Ishikawa (cell line): ENCODE data around the gene POU2F2.

Experiments
- CEBPB ChIP-seq: IDR thresholded peaks from 2 replicates; pipeline ENCODE4 v1.6.1; 2012
- CREB1 ChIP-seq: IDR thresholded peaks from 2 replicates; pipeline ENCODE4 v1.6.1; 2012; ENCODE audit warnings: low read depth
- EGR1 ChIP-seq: IDR thresholded peaks from 2 replicates; pipeline ENCODE4 v1.6.1; 2012
- EP300 ChIP-seq: IDR thresholded peaks from 2 replicates; pipeline ENCODE4 v1.6.1; 2012; ENCODE audit warnings: borderline replicate concordance
- FOXM1 ChIP-seq: IDR thresholded peaks from 2 replicates; pipeline ENCODE4 v1.6.1; 2012; ENCODE audit warnings: low read depth, borderline replicate concordance
- MAX ChIP-seq: IDR thresholded peaks from 2 replicates; pipeline ENCODE4 v1.6.1; 2012
- NFIC ChIP-seq: IDR thresholded peaks from 2 replicates; pipeline ENCODE4 v1.6.1; 2012
- RAD21 ChIP-seq: IDR thresholded peaks from 2 replicates; pipeline ENCODE4 v1.6.1; 2012; ENCODE audit warnings: low read depth
- TAF1 ChIP-seq: IDR thresholded peaks from 2 replicates; pipeline ENCODE4 v1.6.1; 2012; ENCODE audit warnings: low read depth, mild to moderate bottlenecking
- TCF12 ChIP-seq: IDR thresholded peaks from 2 replicates; pipeline ENCODE4 v1.6.1; 2012; ENCODE audit warnings: low read depth
- TEAD4 ChIP-seq: IDR thresholded peaks from 2 replicates; pipeline ENCODE4 v1.6.1; 2012
- USF1 ChIP-seq: IDR thresholded peaks from 2 replicates; pipeline ENCODE4 v1.6.1; 2012
- YY1 ChIP-seq: IDR thresholded peaks from 2 replicates; pipeline ENCODE4 v1.6.1; 2012; ENCODE audit warnings: low read depth
- ZBTB7A ChIP-seq: IDR thresholded peaks from 2 replicates; pipeline ENCODE4 v1.6.1; 2012; ENCODE audit warnings: low read depth
- TF ChIP-seq, protein P1 (sequence below): IDR thresholded peaks from 2 replicates; pipeline ENCODE4 v1.6.1; 2012; ENCODE audit warnings: low read depth, mild to moderate bottlenecking

The POU2F2 gene

DNA sequence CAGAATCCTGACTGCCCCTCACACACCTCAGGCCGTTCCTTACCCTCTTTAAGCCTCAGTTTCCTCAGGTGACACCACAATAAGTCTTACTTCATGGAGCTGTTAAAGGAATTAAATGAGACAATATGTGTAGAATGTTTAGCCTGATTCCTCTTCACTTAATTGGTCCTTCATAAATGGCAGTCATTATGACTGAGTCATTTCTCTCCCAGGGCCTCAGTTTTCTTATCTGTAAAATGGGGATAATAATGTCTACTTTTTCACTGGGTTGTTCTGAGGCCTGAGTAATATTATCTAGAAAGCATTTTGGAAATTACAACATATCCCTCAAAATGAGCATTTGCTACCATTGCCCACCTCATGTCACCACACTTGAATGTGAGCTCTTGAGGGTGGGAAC is 21.6 kb downstream of the POU2F2 start:
- no peak for TF ChIP-seq FOXM1
- no peak for TF ChIP-seq EP300
- no peak for TF ChIP-seq ZBTB7A
- TF ChIP-seq, protein P1, sequence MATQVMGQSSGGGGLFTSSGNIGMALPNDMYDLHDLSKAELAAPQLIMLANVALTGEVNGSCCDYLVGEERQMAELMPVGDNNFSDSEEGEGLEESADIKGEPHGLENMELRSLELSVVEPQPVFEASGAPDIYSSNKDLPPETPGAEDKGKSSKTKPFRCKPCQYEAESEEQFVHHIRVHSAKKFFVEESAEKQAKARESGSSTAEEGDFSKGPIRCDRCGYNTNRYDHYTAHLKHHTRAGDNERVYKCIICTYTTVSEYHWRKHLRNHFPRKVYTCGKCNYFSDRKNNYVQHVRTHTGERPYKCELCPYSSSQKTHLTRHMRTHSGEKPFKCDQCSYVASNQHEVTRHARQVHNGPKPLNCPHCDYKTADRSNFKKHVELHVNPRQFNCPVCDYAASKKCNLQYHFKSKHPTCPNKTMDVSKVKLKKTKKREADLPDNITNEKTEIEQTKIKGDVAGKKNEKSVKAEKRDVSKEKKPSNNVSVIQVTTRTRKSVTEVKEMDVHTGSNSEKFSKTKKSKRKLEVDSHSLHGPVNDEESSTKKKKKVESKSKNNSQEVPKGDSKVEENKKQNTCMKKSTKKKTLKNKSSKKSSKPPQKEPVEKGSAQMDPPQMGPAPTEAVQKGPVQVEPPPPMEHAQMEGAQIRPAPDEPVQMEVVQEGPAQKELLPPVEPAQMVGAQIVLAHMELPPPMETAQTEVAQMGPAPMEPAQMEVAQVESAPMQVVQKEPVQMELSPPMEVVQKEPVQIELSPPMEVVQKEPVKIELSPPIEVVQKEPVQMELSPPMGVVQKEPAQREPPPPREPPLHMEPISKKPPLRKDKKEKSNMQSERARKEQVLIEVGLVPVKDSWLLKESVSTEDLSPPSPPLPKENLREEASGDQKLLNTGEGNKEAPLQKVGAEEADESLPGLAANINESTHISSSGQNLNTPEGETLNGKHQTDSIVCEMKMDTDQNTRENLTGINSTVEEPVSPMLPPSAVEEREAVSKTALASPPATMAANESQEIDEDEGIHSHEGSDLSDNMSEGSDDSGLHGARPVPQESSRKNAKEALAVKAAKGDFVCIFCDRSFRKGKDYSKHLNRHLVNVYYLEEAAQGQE, result no peak
- no peak for TF ChIP-seq CREB1
- TF ChIP-seq USF1, result no peak
- no peak for TF ChIP-seq TEAD4
- no peak for TF ChIP-seq YY1
- no peak for TF ChIP-seq EGR1
- TF ChIP-seq CEBPB, result no peak

DNA sequence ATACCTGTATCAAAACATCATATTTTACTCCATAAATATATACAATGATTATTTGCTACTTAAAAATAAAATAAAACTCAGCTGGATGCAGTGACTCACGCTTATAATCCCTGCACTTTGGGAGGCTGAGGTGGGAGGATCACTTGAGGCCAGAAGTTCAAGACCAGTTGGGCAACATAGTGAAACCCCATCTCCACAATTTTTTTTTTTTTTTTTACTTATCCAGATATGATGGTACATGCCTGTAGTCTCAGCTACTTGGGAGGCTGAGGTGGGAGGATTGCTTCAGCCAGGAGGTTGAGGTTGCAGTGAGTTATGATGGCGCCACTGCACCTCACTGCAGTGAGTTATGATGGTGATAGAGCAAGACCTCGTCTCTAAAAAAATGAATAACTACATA is 22.4 kb downstream of the POU2F2 start:
- TF ChIP-seq TEAD4, result no peak
- TF ChIP-seq CREB1, result no peak
- TF ChIP-seq RAD21, result no peak
- TF ChIP-seq USF1, result no peak
- no peak for TF ChIP-seq EP300
- no peak for TF ChIP-seq TAF1
- TF ChIP-seq, protein P1, result no peak
- TF ChIP-seq TCF12, result no peak
- no peak for TF ChIP-seq ZBTB7A
- no peak for TF ChIP-seq CEBPB
- TF ChIP-seq EGR1, result no peak
- TF ChIP-seq MAX, result no peak
- no peak for TF ChIP-seq YY1
- no peak for TF ChIP-seq FOXM1
- TF ChIP-seq NFIC, result no peak

- TF ChIP-seq MAX (0 out of 2 replicates have a peak, but pooled peaks have one; percentile 21), NFIC (no peak), TEAD4 (no peak), RAD21 (peak; percentile 98)
Measured at GRCh38 chr19:42108527-42109389, 23.5 kb downstream of the POU2F2 start.

DNA sequence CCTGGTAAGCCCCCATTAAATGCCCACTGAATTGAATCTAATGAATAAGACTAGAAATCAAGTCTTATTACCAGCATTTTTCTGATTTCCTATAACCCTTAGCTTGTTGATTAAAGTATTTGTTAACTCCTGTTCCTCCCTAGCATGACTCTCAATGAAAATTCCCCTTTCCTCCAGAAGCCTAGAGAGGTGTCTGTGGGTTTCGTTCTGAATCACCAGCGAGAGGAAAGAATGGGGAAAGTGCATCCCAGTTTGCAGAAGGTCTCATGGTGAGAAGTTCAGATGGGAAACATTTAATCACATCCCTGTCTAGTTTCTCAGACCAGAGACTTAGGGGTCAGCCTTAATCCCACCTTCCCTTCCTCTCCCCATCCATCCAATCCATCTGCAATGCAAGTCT is 26.9 kb downstream of the POU2F2 start:
- no peak for TF ChIP-seq CREB1
- TF ChIP-seq TCF12, result no peak
- no peak for TF ChIP-seq USF1
- no peak for TF ChIP-seq EP300
- no peak for TF ChIP-seq RAD21
- TF ChIP-seq YY1, result no peak
- no peak for TF ChIP-seq MAX
- no peak for TF ChIP-seq TAF1
- no peak for TF ChIP-seq CEBPB
- TF ChIP-seq, protein P1, result no peak
- TF ChIP-seq ZBTB7A, result no peak
- TF ChIP-seq TEAD4, result no peak
- no peak for TF ChIP-seq EGR1
- no peak for TF ChIP-seq FOXM1
- no peak for TF ChIP-seq NFIC
